ENCODE data around the gene INTS13. TPM values are rescaled to one million over a fixed set of nuclear protein-coding genes. Genes with fewer than 3 reads are reported as not detected.

The INTS13 gene
- total and polyA plus RNA-seq, 2 of the 4 experiments (the other 2 are of a cell fraction) = 9.9 to 31.9 TPM

DNA sequence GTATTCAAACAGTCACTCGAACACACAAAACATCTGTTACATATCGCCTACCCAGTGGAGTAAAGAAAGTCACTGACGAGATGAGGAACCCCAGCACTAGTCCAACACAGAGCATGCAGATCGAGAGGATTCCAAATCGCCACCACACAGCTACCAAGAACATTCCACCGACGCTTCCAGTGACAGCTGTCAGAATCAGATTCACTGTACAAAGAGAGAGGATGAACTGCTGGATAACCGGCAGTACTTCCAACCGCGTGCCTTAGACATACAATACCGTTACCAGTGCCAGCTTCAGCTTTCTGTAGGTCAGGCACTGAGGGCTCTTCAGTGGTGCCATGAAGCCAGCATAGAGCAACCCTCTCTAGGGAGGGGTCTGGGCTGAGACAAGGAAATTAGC, 42.0 kb upstream of the INTS13 start:
- Histone ChIP-seq H3K79me1 (ENCODE audit: low read depth in 1 of 2, low read length in 2 of 2) (peaks cover 0 to 6% of the 10 kb centered on the region in 2 experiments; a peak in 2 of 4 replicates), H2AFZ (replicated peaks; ENCODE audit: low read length, poor library complexity) (no peak overlapping the region), H3K4me3 (ENCODE audit: insufficient read depth, low read depth, low read length) (no peak overlapping the region), H2BK5ac (ENCODE audit: low read depth, low read length, poor library complexity, severe bottlenecking) (no peak overlapping the region), H3K9ac (ENCODE audit: low read depth, low read length) (no peak overlapping the region), H3K36me3 (ENCODE audit: control insufficient read depth, insufficient read depth, low read length) (peaks cover 2% of the 10 kb centered on the region; the same call in 1 of the 2 replicates), H3K4me2 (ENCODE audit: low read depth, low read length) (no peak overlapping the region), H3K27ac (ENCODE audit: insufficient read depth, low read length) (no peak overlapping the region), H4K8ac (ENCODE audit: low read depth in 2 of 2, low read length in 2 of 2) (no peak overlapping the region), H2BK20ac (ENCODE audit: low read depth, low read length) (no peak overlapping the region), H2AK5ac (ENCODE audit: low read depth, low read length) (no peak overlapping the region), H3K4me1 (ENCODE audit: control insufficient read depth, insufficient read depth, low read length) (no peaks in the 10 kb centered on the region), H3K27me3 (ENCODE audit: control insufficient read depth, insufficient read depth, low read length) (no peaks in the 10 kb centered on the region), H3K14ac (replicated peaks; ENCODE audit: low read depth, low read length) (no peak overlapping the region), H3K9me1 (ENCODE audit: insufficient read depth, low read length) (peaks cover 5% of the 10 kb centered on the region; the same call in 1 of the 2 replicates), H3K4ac (ENCODE audit: low read depth, low read length) (no peak overlapping the region), H2BK120ac (ENCODE audit: low read depth, low read length) (no peak overlapping the region), H3K9me3 (ENCODE audit: control insufficient read depth, insufficient read depth, low read length) (no peaks in the 10 kb centered on the region), H4K20me1 (ENCODE audit: insufficient read depth, low read length) (no peaks in the 10 kb centered on the region; the same call in 1 of the 2 replicates), H3K18ac (ENCODE audit: low read depth, low read length) (no peak overlapping the region), H3K56ac (ENCODE audit: extremely low read depth, insufficient read depth, low read length) (no peak overlapping the region), H2BK15ac (ENCODE audit: low read depth, low read length) (no peak overlapping the region), H2AK9ac (replicated peaks; ENCODE audit: low read depth, low read length, poor library complexity) (no peak overlapping the region), H3K23ac (ENCODE audit: low read depth, low read length) (no peak overlapping the region), H4K5ac (ENCODE audit: low read depth, low read length) (no peak overlapping the region), H4K91ac (ENCODE audit: insufficient read depth, low read depth, low read length) (no peak overlapping the region)
- intact Hi-C loops (cut with micrococcal nuclease) (no loop called here), in situ Hi-C loops (cut with MboI; ENCODE audit: low sequenced_read_pairs) (no loop called here), dilution Hi-C loops (cut with HindIII; ENCODE audit: low sequenced_read_pairs, unreplicated experiment) (no loop called here)
- no peak for ATAC-seq (ENCODE audit: low read depth)
- ChIA-PET POLR2A (ENCODE audit: unreplicated experiment) (no interaction called here), CTCF (no interaction called here)
- DNase-seq = no peak
- 92% methylated on average over 4 of the region's 11 CpGs; no CpG with 5 or more reads in 1 of the 2 experiments for WGBS, 2 experiments (ENCODE audit: extremely low coverage in 2 of 2, insufficient read length in 1 of 2)
- TF ChIP-seq BHLHE40 (IDR thresholded peaks at IDR 0.05; ENCODE audit: low read depth, low read length) (no peak), SMC3 (IDR thresholded peaks at IDR 0.05; ENCODE audit: low read depth, low read length) (no peak), RAD21 (IDR thresholded peaks at IDR 0.05; ENCODE audit: low read length) (no peak), MAZ (IDR thresholded peaks at IDR 0.05; ENCODE audit: borderline replicate concordance, low read depth, low read length) (no peak), CEBPB (IDR thresholded peaks at IDR 0.05; ENCODE audit: low read depth, low read length) (no peak), RCOR1 (IDR thresholded peaks at IDR 0.05; ENCODE audit: insufficient replicate concordance, low read length) (no peak), NFE2L2 (IDR thresholded peaks at IDR 0.05; ENCODE audit: low read depth, low read length) (no peak), RFX5 (IDR thresholded peaks at IDR 0.05; ENCODE audit: low read depth, low read length) (no peak), FOS (IDR thresholded peaks at IDR 0.05; ENCODE audit: low read depth, low read length) (no peak), CHD1 (IDR thresholded peaks at IDR 0.05; ENCODE audit: low read depth, low read length) (no peak), MAFK (IDR thresholded peaks at IDR 0.05; ENCODE audit: low read depth, low read length) (no peak)
- TF ChIP-seq, protein P1, sequence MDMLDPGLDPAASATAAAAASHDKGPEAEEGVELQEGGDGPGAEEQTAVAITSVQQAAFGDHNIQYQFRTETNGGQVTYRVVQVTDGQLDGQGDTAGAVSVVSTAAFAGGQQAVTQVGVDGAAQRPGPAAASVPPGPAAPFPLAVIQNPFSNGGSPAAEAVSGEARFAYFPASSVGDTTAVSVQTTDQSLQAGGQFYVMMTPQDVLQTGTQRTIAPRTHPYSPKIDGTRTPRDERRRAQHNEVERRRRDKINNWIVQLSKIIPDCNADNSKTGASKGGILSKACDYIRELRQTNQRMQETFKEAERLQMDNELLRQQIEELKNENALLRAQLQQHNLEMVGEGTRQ (IDR thresholded peaks at IDR 0.05; ENCODE audit: low read depth, low read length) = no peak
- TF ChIP-seq, protein P2, sequence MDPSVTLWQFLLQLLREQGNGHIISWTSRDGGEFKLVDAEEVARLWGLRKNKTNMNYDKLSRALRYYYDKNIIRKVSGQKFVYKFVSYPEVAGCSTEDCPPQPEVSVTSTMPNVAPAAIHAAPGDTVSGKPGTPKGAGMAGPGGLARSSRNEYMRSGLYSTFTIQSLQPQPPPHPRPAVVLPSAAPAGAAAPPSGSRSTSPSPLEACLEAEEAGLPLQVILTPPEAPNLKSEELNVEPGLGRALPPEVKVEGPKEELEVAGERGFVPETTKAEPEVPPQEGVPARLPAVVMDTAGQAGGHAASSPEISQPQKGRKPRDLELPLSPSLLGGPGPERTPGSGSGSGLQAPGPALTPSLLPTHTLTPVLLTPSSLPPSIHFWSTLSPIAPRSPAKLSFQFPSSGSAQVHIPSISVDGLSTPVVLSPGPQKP (IDR thresholded peaks at IDR 0.05; ENCODE audit: borderline replicate concordance, low read depth, low read length) = no peak
- no TSS peak for BruUV-seq (replicated peaks)

Data from IMR-90 (cell line).